HCT116 (cell line): ENCODE data around the gene CBLB. TPM values are rescaled to one million over a fixed set of nuclear protein-coding genes. Genes with fewer than 3 reads are reported as not detected.

Experiments used
- ATAC-seq: fragments of 200-7000 bp; cut with Tn5 transposase; 2 replicates; pipeline ENCODE4 v1.9.1; 2020; ENCODE audit warnings: mild to moderate bottlenecking, moderate library complexity
- BruUV-seq: library from RNA; stranded (reverse); fragments of 400-500 nt; replicated peaks from 2 replicates; lab custom pipeline; 2021; lab: Mats Ljungman, UMichigan
- CTCF ChIA-PET: fragments of 300-600 bp; sonication (Branson Sonifier 250); formaldehyde crosslinking; loops from one replicate; lab custom pipeline; 2021; ENCODE audit warnings: antibody characterized with exemption; lab: Charles Lee
- POLR2A ChIA-PET: fragments of 300-600, 350-600 bp; sonication (Branson Sonifier 250); formaldehyde crosslinking; loops from one replicate; lab custom pipeline; 2021; ENCODE audit warnings: antibody characterized with exemption; lab: Charles Lee
- RAD21 ChIA-PET, 2 experiments: fragments of 300-600 bp; sonication (Branson Sonifier 250); formaldehyde crosslinking; loops; one replicate each; lab custom pipeline; 2023; ENCODE audit warnings: low total read pairs in 2 of 2; ENCODE audit not compliant: uncharacterized antibody in 2 of 2, unreplicated experiment in 2 of 2, low non-redundant PET in 1 of 2; lab: Charles Lee
- DNase-seq: peaks from one replicate; pipeline ENCODE4 v3.0.0-alpha.2; 2010; ENCODE audit warnings: low read depth, low spot score
- H2AFZ ChIP-seq: fragments of 200-600 bp; shearing (Covaris generic), sonication (generic); 2 replicates; pipeline ENCODE4 v1.6.1; 2017; ENCODE audit warnings: low read depth, mixed run types, mixed read lengths, antibody characterized with exemption, low read length; ENCODE audit not compliant: poor library complexity, severe bottlenecking
- H3K27ac ChIP-seq: 2 replicates; pipeline ENCODE4 v1.5.1; 2012; ENCODE audit warnings: low read depth, low read length
- H3K27me3 ChIP-seq: fragments of 200-600 bp; sonication (generic); 2 replicates; pipeline ENCODE4 v1.6.1; 2016; ENCODE audit warnings: mixed run types, low read length, mixed read lengths; ENCODE audit not compliant: insufficient read depth
- H3K36me3 ChIP-seq, 2 experiments: fragments of 200-500 bp in 1 of 2; fragments of 200-600 bp in 1 of 2; sonication (Bioruptor generic) in 1 of 2; sonication (generic) in 1 of 2; 2 replicates each; pipeline versions ENCODE4 v1.5.1 to v1.6.1; 2014 to 2016; ENCODE audit warnings: low read length in 2 of 2, inconsistent platforms in 1 of 2, mixed read lengths in 1 of 2, mixed run types in 1 of 2; ENCODE audit not compliant: insufficient read depth in 2 of 2, control insufficient read depth in 1 of 2
- H3K4me1 ChIP-seq, 2 experiments: fragments of 200-600 bp in 1 of 2; sonication (generic) in 1 of 2; 2 replicates each; pipeline versions ENCODE4 v1.5.1 to v1.6.1; 2012 to 2017; ENCODE audit warnings: low read length in 2 of 2, inconsistent platforms in 1 of 2, mild to moderate bottlenecking in 1 of 2, mixed read lengths in 1 of 2, mixed run types in 1 of 2, moderate library complexity in 1 of 2; ENCODE audit not compliant: insufficient read depth in 2 of 2, control insufficient read depth in 1 of 2
- H3K4me2 ChIP-seq: fragments of 200-600 bp; sonication (generic); 2 replicates; pipeline ENCODE4 v1.6.1; 2017; ENCODE audit warnings: mixed run types, low read length, mixed read lengths
- H3K4me3 ChIP-seq, 2 experiments: fragments of 200-600 bp in 1 of 2; sonication (generic) in 1 of 2; replicated peaks in 1 of 2; 2 replicates each; pipeline ENCODE4 v1.5.1; 2011 to 2016; ENCODE audit warnings: low read length in 2 of 2, control low read depth in 1 of 2, low read depth in 1 of 2, mild to moderate bottlenecking in 1 of 2, mixed read lengths in 1 of 2, mixed run types in 1 of 2
- H3K79me2 ChIP-seq: fragments of 200-600 bp; sonication (generic); 2 replicates; pipeline ENCODE4 v1.6.1; 2017; ENCODE audit warnings: mild to moderate bottlenecking, mixed run types, low read length, moderate library complexity, mixed read lengths; ENCODE audit not compliant: insufficient read depth
- H3K9ac ChIP-seq: fragments of 200-600 bp; sonication (generic); 2 replicates; pipeline ENCODE4 v1.6.1; 2016; ENCODE audit warnings: low read length, mixed read lengths
- H3K9me2 ChIP-seq: fragments of 200-600 bp; sonication (generic), shearing (Covaris generic); 2 replicates; pipeline ENCODE4 v1.6.1; 2017; ENCODE audit warnings: mixed run types, mild to moderate bottlenecking, moderate library complexity; ENCODE audit not compliant: insufficient read depth
- H3K9me3 ChIP-seq, 2 experiments: fragments of 200-500 bp in 1 of 2; fragments of 200-600 bp in 1 of 2; sonication (Bioruptor generic) in 1 of 2; sonication (generic) in 1 of 2; 2 replicates each; pipeline ENCODE4 v1.6.1; 2014 to 2017; ENCODE audit warnings: low read length in 2 of 2, mixed read lengths in 2 of 2, inconsistent platforms in 1 of 2, low read depth in 1 of 2, mild to moderate bottlenecking in 1 of 2, mixed run types in 1 of 2, moderate library complexity in 1 of 2; ENCODE audit not compliant: control insufficient read depth in 1 of 2, insufficient read depth in 1 of 2
- H4K20me1 ChIP-seq: fragments of 200-600 bp; sonication (generic), shearing (Covaris generic); 2 replicates; pipeline ENCODE4 v1.6.1; 2017; ENCODE audit warnings: mixed run types, mild to moderate bottlenecking, moderate library complexity; ENCODE audit not compliant: insufficient read depth
- ATF3 ChIP-seq: IDR thresholded peaks from 2 replicates; pipeline ENCODE4 v1.6.1; 2012
- CBX3 ChIP-seq: IDR thresholded peaks from 2 replicates; pipeline ENCODE4 v1.6.1; 2012; ENCODE audit warnings: low read depth
- EGR1 ChIP-seq: IDR thresholded peaks from 2 replicates; pipeline ENCODE4 v1.6.1; 2012; ENCODE audit warnings: low read depth
- EZH2phosphoT487 ChIP-seq: fragments of 200-600 bp; IDR thresholded peaks from 2 replicates; pipeline ENCODE4 v1.6.1; 2018; ENCODE audit warnings: antibody characterized with exemption, borderline replicate concordance
- JUND ChIP-seq: IDR thresholded peaks from 2 replicates; pipeline ENCODE4 v1.6.1; 2012
- POLR2A ChIP-seq: IDR thresholded peaks from 2 replicates; pipeline ENCODE4 v1.7.0; 2011; ENCODE audit warnings: borderline replicate concordance; ENCODE audit not compliant: insufficient read depth, insufficient read length; ENCODE audit errors: extremely low read depth
- POLR2AphosphoS5 ChIP-seq: IDR thresholded peaks from 2 replicates; pipeline ENCODE4 v1.6.1; 2011; ENCODE audit warnings: mild to moderate bottlenecking, low read depth, low read length, moderate library complexity
- RAD21 ChIP-seq: IDR thresholded peaks from 2 replicates; pipeline ENCODE4 v1.6.1; 2012; ENCODE audit warnings: low read depth, mild to moderate bottlenecking
- SP1 ChIP-seq: IDR thresholded peaks from 2 replicates; pipeline ENCODE4 v1.6.1; 2012; ENCODE audit warnings: low read depth
- SRF ChIP-seq: IDR thresholded peaks from 2 replicates; pipeline ENCODE4 v1.6.1; 2012; ENCODE audit warnings: low read depth
- TCF7L2 ChIP-seq: IDR thresholded peaks from 2 replicates; pipeline ENCODE4 v1.7.0; 2011; ENCODE audit warnings: borderline replicate concordance, inconsistent platforms; ENCODE audit not compliant: insufficient read depth, insufficient read length; ENCODE audit errors: extremely low read depth
- YY1 ChIP-seq: IDR thresholded peaks from 2 replicates; pipeline ENCODE4 v1.6.1; 2011; ENCODE audit warnings: low read length, low read depth, moderate library complexity, mild to moderate bottlenecking; ENCODE audit not compliant: insufficient replicate concordance; ENCODE audit errors: extremely low read depth
- ZBTB33 ChIP-seq: IDR thresholded peaks from 2 replicates; pipeline ENCODE4 v1.6.1; 2011; ENCODE audit warnings: mild to moderate bottlenecking, low read length, moderate library complexity; ENCODE audit not compliant: insufficient replicate concordance; ENCODE audit errors: extremely low read depth
- ZFX ChIP-seq: fragments of 450-650 bp; IDR thresholded peaks from 2 replicates; pipeline ENCODE4 v1.6.1; 2017
- intact Hi-C: fragments of 100-400 bp; cut with micrococcal nuclease; formaldehyde crosslinking; loops from 2 replicates; pipeline ENCODE4 v1.10.0; 2022
- total RNA-seq: library from RNA; stranded (reverse); gene quantifications from one replicate; pipeline ENCODE4 v1.2.1, GENCODE V29; 2021; ENCODE audit not compliant: unreplicated experiment

The CBLB gene
- total RNA-seq, 1 experiment from 2014 or later, result 10.4 TPM

GRCh38 chr3:105688821-105689220 is 180.0 kb downstream of the CBLB start:
- DNase-seq, result no peak
- ATAC-seq, result no peak
- POLR2A ChIA-PET, result no interaction called here
- no peak overlapping the region for H3K4me3 ChIP-seq
- H3K79me2 ChIP-seq, result no peaks in the 10 kb centered on the region
- H3K4me1 ChIP-seq, result no peaks in the 10 kb centered on the region
- BruUV-seq, result no TSS peak
- H3K9me3 ChIP-seq, result no peaks in the 10 kb centered on the region
- TF ChIP-seq SRF (no peak), POLR2AphosphoS5 (no peak), TCF7L2 (no peak), CBX3 (no peak), POLR2A (no peak), EZH2phosphoT487 (no peak), SP1 (no peak), ZFX (no peak), RAD21 (no peak), JUND (no peak), YY1 (no peak), ATF3 (no peak), EGR1 (no peak), ZBTB33 (no peak)
- TF ChIP-seq, all 23 proteins: peak for 0
- Histone ChIP-seq H4K20me1 (no peaks in the 10 kb centered on the region), H3K27me3 (no peaks in the 10 kb centered on the region), H3K36me3 (no peaks in the 10 kb centered on the region), H3K9me2 (no peaks in the 10 kb centered on the region), H3K9ac (no peak overlapping the region), H3K27ac (no peak overlapping the region), H2AFZ (no peak overlapping the region), H3K4me2 (no peak overlapping the region)
- CTCF ChIA-PET, result interaction anchor here (1.4 to 2.6 kb wide), 2 partner anchors 433 to 921 kb away, joined by 4 to 8 read pairs; no protein-coding TSS in a partner anchor
- RAD21 ChIA-PET, result interaction anchor here in 1 of 2 experiments (0.6 kb wide), 1 partner anchor 647 kb away, joined by 3 read pairs; no protein-coding TSS in a partner anchor
- intact Hi-C loops, result loop anchor here (5.0 kb wide), 3 partner anchors 433 to 1428 kb away; no protein-coding TSS in a partner anchor
